ENCODE measurements around the gene AMELX.

The AMELX gene

DNA sequence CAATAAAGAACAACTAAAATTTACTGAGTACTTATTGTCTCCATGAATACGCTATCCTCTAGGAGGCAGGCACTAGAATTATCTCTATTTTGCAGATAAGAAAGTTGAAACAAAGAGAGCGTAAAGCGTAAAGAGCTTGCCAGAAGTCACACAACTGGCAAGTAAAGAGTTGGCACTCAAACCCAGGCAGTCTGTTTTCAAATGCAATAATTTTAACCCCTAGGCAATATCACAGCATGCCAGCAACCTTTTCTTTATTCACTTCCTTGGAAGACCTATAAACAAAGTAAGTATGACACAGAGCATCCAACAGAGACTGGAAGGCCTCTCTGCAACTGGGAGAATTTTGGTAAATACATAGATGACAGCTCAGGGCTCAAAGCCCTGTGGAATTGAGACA is 23.2 kb upstream of the AMELX start:
- no peaks in the 10 kb centered on the region for H3K27me3 ChIP-seq (ENCODE audit: control insufficient read depth in 3 of 3, insufficient read depth in 3 of 3, low read depth in 1 of 3, low read length in 3 of 3)

DNA sequence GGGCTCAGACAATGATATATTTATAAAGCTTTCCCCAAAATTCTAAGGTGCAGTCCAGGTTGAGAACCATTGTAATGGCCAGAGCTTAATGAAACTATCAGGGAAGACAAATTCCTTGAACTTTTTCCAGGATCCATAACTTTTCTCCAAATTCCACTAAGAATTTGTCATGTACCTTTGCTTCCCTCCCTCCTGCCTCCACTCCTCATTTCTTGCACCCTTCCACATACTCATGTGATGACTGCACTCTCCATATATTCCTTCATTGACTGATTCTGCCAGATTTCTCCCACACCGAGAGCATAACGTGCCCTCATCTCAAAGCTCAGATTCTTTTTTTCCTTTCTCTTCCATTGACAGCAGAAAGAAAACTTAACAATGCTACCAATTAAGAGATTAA is 20.9 kb upstream of the AMELX start:
- H3K36me3 ChIP-seq (replicated peaks in 1 of 2; ENCODE audit: control insufficient read depth in 2 of 2, insufficient read depth in 2 of 2, low read length in 2 of 2) = no peaks in the 10 kb centered on the region
- H3K9ac ChIP-seq (ENCODE audit: low read depth, low read length, poor library complexity) = no peak overlapping the region
- H2AK5ac ChIP-seq (ENCODE audit: low read depth, low read length) = no peak overlapping the region
- H2BK120ac ChIP-seq (ENCODE audit: low read depth, low read length) = no peak overlapping the region
- H3K4ac ChIP-seq (ENCODE audit: low read length) = no peak overlapping the region
- H3K14ac ChIP-seq (ENCODE audit: low read length) = no peak overlapping the region
- no peaks in the 10 kb centered on the region for H3K4me1 ChIP-seq (ENCODE audit: control insufficient read depth in 2 of 2, insufficient read depth in 1 of 2, low read depth in 1 of 2, low read length in 2 of 2)
- no peaks in the 10 kb centered on the region for H3K79me1 ChIP-seq (ENCODE audit: low read depth, low read length)
- no peaks in the 10 kb centered on the region for H3K27me3 ChIP-seq (ENCODE audit: control insufficient read depth in 3 of 3, insufficient read depth in 3 of 3, low read depth in 1 of 3, low read length in 3 of 3)
- H3K23ac ChIP-seq (ENCODE audit: low read depth, low read length, poor library complexity) = no peak overlapping the region
- H2BK12ac ChIP-seq (ENCODE audit: low read length) = no peak overlapping the region
- no peak overlapping the region for H3K4me3 ChIP-seq (ENCODE audit: low read length in 2 of 2)
- no peak overlapping the region for H3K27ac ChIP-seq (replicated peaks; ENCODE audit: low read length)
- H4K8ac ChIP-seq (ENCODE audit: low read depth, low read length) = no peak overlapping the region
- H3K9me3 ChIP-seq (replicated peaks in 1 of 2; ENCODE audit: control insufficient read depth in 2 of 2, insufficient read depth in 1 of 2, low read depth in 1 of 2, low read length in 2 of 2) = no peaks in the 10 kb centered on the region
- no peak overlapping the region for H3K18ac ChIP-seq (ENCODE audit: low read length)
- no peak overlapping the region for H2BK5ac ChIP-seq (ENCODE audit: low read length)
- no peak overlapping the region for H2BK15ac ChIP-seq (ENCODE audit: low read length)
- no peak overlapping the region for H4K91ac ChIP-seq (ENCODE audit: low read depth, low read length, poor library complexity)
- H2AFZ ChIP-seq (ENCODE audit: low read length) = no peak overlapping the region
- DNase-seq (ENCODE audit: low spot score) = no peak
- WGBS, 2 donors (ENCODE audit: extremely low coverage in 2 of 2, insufficient read length in 2 of 2, insufficient replicate concordance in 1 of 2) = no CpG with 5 or more reads among the region's 2 CpGs
- no peak overlapping the region for H3K4me2 ChIP-seq (ENCODE audit: insufficient read depth, low read length, poor library complexity, severe bottlenecking)

More for the DNA sequence above, 23.2 kb upstream of the AMELX start:
- H2BK15ac ChIP-seq (ENCODE audit: low read length) = no peak overlapping the region
- no peaks in the 10 kb centered on the region for H3K9me3 ChIP-seq (replicated peaks in 1 of 2; ENCODE audit: control insufficient read depth in 2 of 2, insufficient read depth in 1 of 2, low read depth in 1 of 2, low read length in 2 of 2)
- no peak overlapping the region for H3K4ac ChIP-seq (ENCODE audit: low read length)
- no peak overlapping the region for H4K91ac ChIP-seq (ENCODE audit: low read depth, low read length, poor library complexity)
- no peak overlapping the region for H3K9ac ChIP-seq (ENCODE audit: low read depth, low read length, poor library complexity)
- no peak overlapping the region for H3K23ac ChIP-seq (ENCODE audit: low read depth, low read length, poor library complexity)
- H2BK12ac ChIP-seq (ENCODE audit: low read length) = no peak overlapping the region
- no peak overlapping the region for H3K27ac ChIP-seq (replicated peaks; ENCODE audit: low read length)
- H2BK120ac ChIP-seq (ENCODE audit: low read depth, low read length) = no peak overlapping the region
- H3K14ac ChIP-seq (ENCODE audit: low read length) = no peak overlapping the region
- no peak for DNase-seq (ENCODE audit: low spot score)
- H2AFZ ChIP-seq (ENCODE audit: low read length) = no peak overlapping the region
- no peak overlapping the region for H2AK5ac ChIP-seq (ENCODE audit: low read depth, low read length)
- WGBS, 2 donors (ENCODE audit: extremely low coverage in 2 of 2, insufficient read length in 2 of 2, insufficient replicate concordance in 1 of 2) = no CpG with 5 or more reads among the region's 3 CpGs
- H3K4me2 ChIP-seq (ENCODE audit: insufficient read depth, low read length, poor library complexity, severe bottlenecking) = no peak overlapping the region
- peaks cover 0 to 12% of the 10 kb centered on the region in 2 donors for H3K4me1 ChIP-seq (ENCODE audit: control insufficient read depth in 2 of 2, insufficient read depth in 1 of 2, low read depth in 1 of 2, low read length in 2 of 2)
- H3K18ac ChIP-seq (ENCODE audit: low read length) = no peak overlapping the region
- H3K4me3 ChIP-seq (ENCODE audit: low read length in 2 of 2) = no peak overlapping the region
- no peaks in the 10 kb centered on the region for H3K79me1 ChIP-seq (ENCODE audit: low read depth, low read length)
- H4K8ac ChIP-seq (ENCODE audit: low read depth, low read length) = no peak overlapping the region
- H3K36me3 ChIP-seq (replicated peaks in 1 of 2; ENCODE audit: control insufficient read depth in 2 of 2, insufficient read depth in 2 of 2, low read length in 2 of 2) = no peaks in the 10 kb centered on the region
- H2BK5ac ChIP-seq (ENCODE audit: low read length) = no peak overlapping the region

DNA sequence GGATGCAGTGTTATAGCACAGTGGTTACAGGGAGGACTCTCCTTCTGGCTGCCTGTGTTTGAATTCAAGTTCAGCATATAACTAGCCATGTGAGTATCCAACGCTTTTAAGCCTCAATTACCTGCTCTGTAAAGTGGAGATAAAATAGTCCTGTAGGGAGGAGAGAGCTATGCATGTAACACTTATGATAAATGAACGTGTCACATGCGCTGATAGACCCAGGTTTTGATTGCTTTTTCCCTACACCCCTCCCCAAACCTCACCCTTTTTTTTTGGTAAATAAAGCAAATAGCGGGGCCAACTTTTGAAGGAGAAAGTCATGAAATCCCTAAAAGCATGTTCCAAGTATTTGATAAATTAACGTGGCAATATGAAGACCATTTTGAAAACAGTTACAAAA is 20.4 kb upstream of the AMELX start:
- no peaks in the 10 kb centered on the region for H3K79me1 ChIP-seq (ENCODE audit: low read depth, low read length)
- H2BK5ac ChIP-seq (ENCODE audit: low read length) = no peak overlapping the region
- H2BK15ac ChIP-seq (ENCODE audit: low read length) = no peak overlapping the region
- no peaks in the 10 kb centered on the region for H3K4me1 ChIP-seq (ENCODE audit: control insufficient read depth in 2 of 2, insufficient read depth in 1 of 2, low read depth in 1 of 2, low read length in 2 of 2)
- H2BK12ac ChIP-seq (ENCODE audit: low read length) = no peak overlapping the region
- DNase-seq (ENCODE audit: low spot score) = no peak
- no peak overlapping the region for H3K4me2 ChIP-seq (ENCODE audit: insufficient read depth, low read length, poor library complexity, severe bottlenecking)
- no peak overlapping the region for H3K4ac ChIP-seq (ENCODE audit: low read length)
- no peaks in the 10 kb centered on the region for H3K36me3 ChIP-seq (replicated peaks in 1 of 2; ENCODE audit: control insufficient read depth in 2 of 2, insufficient read depth in 2 of 2, low read length in 2 of 2)
- no peaks in the 10 kb centered on the region for H3K9me3 ChIP-seq (replicated peaks in 1 of 2; ENCODE audit: control insufficient read depth in 2 of 2, insufficient read depth in 1 of 2, low read depth in 1 of 2, low read length in 2 of 2)
- H3K4me3 ChIP-seq (ENCODE audit: low read length in 2 of 2) = no peak overlapping the region
- H3K23ac ChIP-seq (ENCODE audit: low read depth, low read length, poor library complexity) = no peak overlapping the region
- H4K91ac ChIP-seq (ENCODE audit: low read depth, low read length, poor library complexity) = no peak overlapping the region
- H3K18ac ChIP-seq (ENCODE audit: low read length) = no peak overlapping the region
- no CpG with 5 or more reads among the region's 5 CpGs for WGBS, 2 donors (ENCODE audit: extremely low coverage in 2 of 2, insufficient read length in 2 of 2, insufficient replicate concordance in 1 of 2)
- no peak overlapping the region for H3K27ac ChIP-seq (replicated peaks; ENCODE audit: low read length)
- H2AK5ac ChIP-seq (ENCODE audit: low read depth, low read length) = no peak overlapping the region
- H3K27me3 ChIP-seq (ENCODE audit: control insufficient read depth in 3 of 3, insufficient read depth in 3 of 3, low read depth in 1 of 3, low read length in 3 of 3) = no peaks in the 10 kb centered on the region
- H3K9ac ChIP-seq (ENCODE audit: low read depth, low read length, poor library complexity) = no peak overlapping the region
- no peak overlapping the region for H2BK120ac ChIP-seq (ENCODE audit: low read depth, low read length)
- H3K14ac ChIP-seq (ENCODE audit: low read length) = no peak overlapping the region
- H4K8ac ChIP-seq (ENCODE audit: low read depth, low read length) = no peak overlapping the region
- H2AFZ ChIP-seq (ENCODE audit: low read length) = no peak overlapping the region

DNA sequence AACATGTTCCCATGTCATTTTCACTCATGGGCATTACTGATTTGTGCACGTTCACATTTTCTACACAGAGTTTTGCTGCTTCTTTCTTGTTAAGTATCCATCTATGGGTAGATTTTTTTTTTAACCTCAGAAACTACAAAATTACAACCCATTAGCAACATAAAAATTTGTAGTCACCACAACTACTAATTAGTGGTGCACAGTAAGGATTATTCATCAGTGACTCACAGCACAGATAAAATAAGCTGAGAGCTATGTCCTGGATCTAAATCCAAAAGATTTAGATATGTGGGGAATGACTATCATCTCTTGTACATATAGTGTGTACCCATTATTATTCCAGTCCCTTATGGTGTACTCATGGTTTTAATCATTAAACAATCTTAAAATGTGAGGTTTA is 19.7 kb upstream of the AMELX start:
- Histone ChIP-seq H2BK15ac (ENCODE audit: low read length) (no peak overlapping the region), H3K9me3 (replicated peaks in 1 of 2; ENCODE audit: control insufficient read depth in 2 of 2, insufficient read depth in 1 of 2, low read depth in 1 of 2, low read length in 2 of 2) (no peaks in the 10 kb centered on the region), H3K4ac (ENCODE audit: low read length) (no peak overlapping the region), H3K4me3 (ENCODE audit: low read length in 2 of 2) (no peak overlapping the region), H3K79me1 (ENCODE audit: low read depth, low read length) (no peaks in the 10 kb centered on the region), H2AK5ac (ENCODE audit: low read depth, low read length) (no peak overlapping the region), H2AFZ (ENCODE audit: low read length) (no peak overlapping the region), H3K36me3 (replicated peaks in 1 of 2; ENCODE audit: control insufficient read depth in 2 of 2, insufficient read depth in 2 of 2, low read length in 2 of 2) (no peaks in the 10 kb centered on the region), H2BK5ac (ENCODE audit: low read length) (no peak overlapping the region), H4K91ac (ENCODE audit: low read depth, low read length, poor library complexity) (no peak overlapping the region), H3K4me2 (ENCODE audit: insufficient read depth, low read length, poor library complexity, severe bottlenecking) (no peak overlapping the region), H3K4me1 (ENCODE audit: control insufficient read depth in 2 of 2, insufficient read depth in 1 of 2, low read depth in 1 of 2, low read length in 2 of 2) (no peaks in the 10 kb centered on the region), H3K14ac (ENCODE audit: low read length) (no peak overlapping the region), H3K18ac (ENCODE audit: low read length) (no peak overlapping the region), H3K9ac (ENCODE audit: low read depth, low read length, poor library complexity) (no peak overlapping the region), H4K8ac (ENCODE audit: low read depth, low read length) (no peak overlapping the region), H3K23ac (ENCODE audit: low read depth, low read length, poor library complexity) (no peak overlapping the region), H2BK120ac (ENCODE audit: low read depth, low read length) (no peak overlapping the region), H3K27me3 (ENCODE audit: control insufficient read depth in 3 of 3, insufficient read depth in 3 of 3, low read depth in 1 of 3, low read length in 3 of 3) (no peaks in the 10 kb centered on the region), H2BK12ac (ENCODE audit: low read length) (no peak overlapping the region), H3K27ac (replicated peaks; ENCODE audit: low read length) (no peak overlapping the region)
- DNase-seq (ENCODE audit: low spot score) = no peak
- no CpG with 5 or more reads among the region's 1 CpG for WGBS, 2 donors (ENCODE audit: extremely low coverage in 2 of 2, insufficient read length in 2 of 2, insufficient replicate concordance in 1 of 2)
